ENCODE results near the gene CNTN4.

GRCh38 chr3:2771741-2772140 is 673.1 kb downstream of the CNTN4 start:
- no peak for TF ChIP-seq L3MBTL2 (conservative IDR thresholded peaks at IDR 0.05)
- TF ChIP-seq BHLHE40 (IDR thresholded peaks at IDR 0.05; ENCODE audit: borderline replicate concordance): no peak
- no peak for TF ChIP-seq FOXK2 (IDR thresholded peaks at IDR 0.05)
- TF ChIP-seq SUZ12 (IDR thresholded peaks at IDR 0.05): no peak
- TF ChIP-seq HDGF (IDR thresholded peaks at IDR 0.05; ENCODE audit: borderline replicate concordance): no peak
- no peak for TF ChIP-seq ELF4 (IDR thresholded peaks at IDR 0.05)
- no peak for TF ChIP-seq FOXM1 (IDR thresholded peaks at IDR 0.05; ENCODE audit: borderline replicate concordance)
- TF ChIP-seq NFRKB (IDR thresholded peaks at IDR 0.05): no peak

Data from HEK293T (cell line).